Measurements from ENCODE around the gene PNKD.
A peak's percentile ranks its signal among the peaks of the same experiment; 100 is the strongest.

Gene PNKD

GRCh38 chr2:218383892-218384519 is 113.7 kb downstream of the PNKD start:
- no peak for DNase-seq

GRCh38 chr2:218384975-218385374 is 114.7 kb downstream of the PNKD start:
- no peak for DNase-seq

- no peak for DNase-seq
These were observed 116.4 kb downstream of the PNKD start for GRCh38 chr2:218386505-218387368.

- DNase-seq, result no peak
These were observed 117.3 kb downstream of the PNKD start for GRCh38 chr2:218387369-218388194.

- no peak for DNase-seq
These were observed 119.2 kb downstream of the PNKD start for GRCh38 chr2:218389333-218390150.

- no peak for DNase-seq
These were observed 120.9 kb downstream of the PNKD start for GRCh38 chr2:218391202-218391601.

- DNase-seq, result no peak
These were observed 122.1 kb downstream of the PNKD start for GRCh38 chr2:218392459-218392858.

GRCh38 chr2:218392891-218393462 is 122.7 kb downstream of the PNKD start:
- no peak for DNase-seq

- DNase-seq, result peak; percentile 46
These were observed 123.5 kb downstream of the PNKD start for GRCh38 chr2:218393750-218394290.

GRCh38 chr2:218394298-218395089 is 124.2 kb downstream of the PNKD start:
- DNase-seq, result no peak

- DNase-seq, result no peak
These were observed 124.7 kb downstream of the PNKD start for GRCh38 chr2:218395090-218395444.

GRCh38 chr2:218395456-218395825 is 125.1 kb downstream of the PNKD start:
- DNase-seq, result no peak

GRCh38 chr2:218395826-218396687 is 125.7 kb downstream of the PNKD start:
- DNase-seq, result peak; percentile 96
